Ascending aorta (tissue), 2 donors: ENCODE results near the gene HOXD8. TPM values are rescaled to one million over a fixed set of nuclear protein-coding genes. Genes with fewer than 3 reads are reported as not detected.
A peak's percentile ranks its signal among the peaks of the same experiment; 100 is the strongest.

ENCODE experiments used
- DNase-seq, 2 donors: peaks; one replicate each; pipeline ENCODE4 v3.0.0-alpha.2; 2019; ENCODE audit warnings: low spot score in 2 of 2
- H3K27ac ChIP-seq, 2 donors: fragments of 200-600 bp; sonication (generic); one replicate each; pipeline ENCODE4 v1.5.1; 2016 to 2017; ENCODE audit warnings: mild to moderate bottlenecking in 1 of 2
- H3K27me3 ChIP-seq: fragments of 200-600 bp; sonication (generic); one replicate; pipeline ENCODE4 v1.5.1; 2017
- H3K36me3 ChIP-seq, 2 donors: fragments of 200-600 bp; sonication (generic); one replicate each; pipeline ENCODE4 v1.5.1; 2016
- H3K4me1 ChIP-seq, 2 donors: fragments of 200-600 bp; sonication (generic); one replicate each; pipeline ENCODE4 v1.5.1; 2016 to 2017; ENCODE audit warnings: mild to moderate bottlenecking in 1 of 2
- H3K4me3 ChIP-seq, 2 donors: fragments of 200-600 bp; sonication (generic); one replicate each; pipeline ENCODE4 v1.5.1; 2016 to 2017; ENCODE audit warnings: mild to moderate bottlenecking in 1 of 2
- H3K9me3 ChIP-seq, 2 donors: fragments of 200-600 bp; sonication (generic); one replicate each; pipeline ENCODE4 v1.5.1; 2016
- CTCF ChIP-seq, 3 experiments: fragments of 200-600 bp in 2 of 3; fragments of 450-650 bp in 1 of 3; sonication (generic) in 2 of 3; IDR thresholded peaks; one replicate each; pipeline ENCODE4 v1.5.1; 2016 to 2019; ENCODE audit warnings: antibody characterized with exemption in 3 of 3, mild to moderate bottlenecking in 1 of 3, moderate library complexity in 1 of 3
- intact Hi-C: fragments of 100-400 bp; cut with DNase I; formaldehyde crosslinking; loops from one replicate; pipeline ENCODE4 v1.15.1; 2023
- total RNA-seq: library from RNA; depleted of rRNA; stranded (reverse); fragments of >200 nt; gene quantifications from one replicate; pipeline ENCODE4 v1.1.0, GENCODE V29; 2016

The HOXD8 gene
- total RNA-seq, 1 donor from 2014 or later = 19.8 TPM

GRCh38 chr2:176159663-176160250, 30.3 kb downstream of the HOXD8 start:
- peaks cover 19% of the 10 kb centered on the region for H3K27me3 ChIP-seq
- intact Hi-C loops = no loop called here
- no peak for DNase-seq
- no peak overlapping the region for H3K27ac ChIP-seq
- H3K36me3 ChIP-seq = peaks cover 0 to 3% of the 10 kb centered on the region in 2 donors
- peaks cover 0 to 11% of the 10 kb centered on the region in 2 donors for H3K4me1 ChIP-seq
- peak overlapping the region; percentile 32 to 62 for H3K4me3 ChIP-seq
- TF ChIP-seq CTCF (IDR thresholded peaks at IDR 0.05) = no peak
- no peaks in the 10 kb centered on the region for H3K9me3 ChIP-seq

- H3K4me1 ChIP-seq = peaks cover 0 to 11% of the 10 kb centered on the region in 2 donors
- H3K4me3 ChIP-seq = peak overlapping the region; percentile 32 to 62
- H3K27ac ChIP-seq = no peak overlapping the region
- intact Hi-C loops = no loop called here
- no peaks in the 10 kb centered on the region for H3K9me3 ChIP-seq
- H3K27me3 ChIP-seq = peaks cover 19% of the 10 kb centered on the region
- no peak for TF ChIP-seq CTCF (IDR thresholded peaks at IDR 0.05)
- H3K36me3 ChIP-seq = peaks cover 0 to 3% of the 10 kb centered on the region in 2 donors
- DNase-seq = peak in 1 of 2 donors; percentile 39
These were observed 30.9 kb downstream of the HOXD8 start for GRCh38 chr2:176160251-176160985.

GRCh38 chr2:176160986-176161824, 31.7 kb downstream of the HOXD8 start:
- Histone ChIP-seq H3K27me3 (peaks cover 19% of the 10 kb centered on the region), H3K4me1 (peaks cover 0 to 11% of the 10 kb centered on the region in 2 donors), H3K27ac (no peak overlapping the region), H3K9me3 (no peaks in the 10 kb centered on the region), H3K4me3 (peak overlapping the region; percentile 32 to 62), H3K36me3 (peaks cover 0 to under 1% of the 10 kb centered on the region in 2 donors)
- intact Hi-C loops = no loop called here
- no peak for TF ChIP-seq CTCF (IDR thresholded peaks at IDR 0.05)
- no peak for DNase-seq

GRCh38 chr2:176161825-176162626, 32.5 kb downstream of the HOXD8 start:
- no peak for TF ChIP-seq CTCF (IDR thresholded peaks at IDR 0.05)
- peaks cover 0 to 11% of the 10 kb centered on the region in 2 donors for H3K4me1 ChIP-seq
- no peaks in the 10 kb centered on the region for H3K9me3 ChIP-seq
- no peak for DNase-seq
- H3K27me3 ChIP-seq = peaks cover 18% of the 10 kb centered on the region
- H3K27ac ChIP-seq = no peak overlapping the region
- intact Hi-C loops = no loop called here
- no peaks in the 10 kb centered on the region for H3K36me3 ChIP-seq
- H3K4me3 ChIP-seq = peak overlapping the region in 1 of 2 donors; percentile 52
